GM19035 (cell line): ENCODE measurements around the gene PRR20B.
"Not testable (repeated sequence)": the region's sequence is repeated elsewhere in the genome, so short reads cannot be mapped to it uniquely, and the experiment has no call there.

Experiments used
- ATAC-seq: cut with Tn5 transposase; IDR thresholded peaks from one replicate; pipeline ENCODE4 v1.9.1; 2021; ENCODE audit not compliant: unreplicated experiment

Gene PRR20B

GRCh38 chr13:57147188-57147587 lies at the start of gene PRR20B:
Gene PRR20B, plus strand, starts transcription at chr13:57147488. Its CDS starts 387 bp downstream, at chr13:57147875.
- ATAC-seq: not testable (repeated sequence)

GRCh38 chr13:57114945-57115344 lies 32.3 kb upstream of the PRR20B start:
- no peak for ATAC-seq

- ATAC-seq: no peak
Measured at GRCh38 chr13:57123681-57124080, 23.6 kb upstream of the PRR20B start.

- no peak for ATAC-seq
Measured at GRCh38 chr13:57128909-57129308, 18.4 kb upstream of the PRR20B start.

GRCh38 chr13:57136093-57136492 lies 11.2 kb upstream of the PRR20B start:
- ATAC-seq: no peak

GRCh38 chr13:57137585-57137984 lies 9.7 kb upstream of the PRR20B start:
- ATAC-seq: no peak

- ATAC-seq: no peak
Measured at GRCh38 chr13:57138988-57139387, 8.3 kb upstream of the PRR20B start.

- ATAC-seq: not testable (repeated sequence)
Measured at GRCh38 chr13:57139781-57140180, 7.5 kb upstream of the PRR20B start.

- not testable (repeated sequence) for ATAC-seq
Measured at GRCh38 chr13:57140235-57140968, 6.9 kb upstream of the PRR20B start, which contains the start of gene PRR20A. Gene PRR20A, plus strand, starts transcription at chr13:57140918. Its CDS starts 387 bp downstream, at chr13:57141305.

GRCh38 chr13:57148106-57148505 lies 818 bp downstream of the PRR20B start:
- ATAC-seq: not testable (repeated sequence)

GRCh38 chr13:57153761-57154160 lies 6.5 kb downstream of the PRR20B start, which contains the start of gene PRR20C:
Gene PRR20C, plus strand, starts transcription at chr13:57154061. Its CDS starts 387 bp downstream, at chr13:57154448.
- not testable (repeated sequence) for ATAC-seq

- ATAC-seq: not testable (repeated sequence)
Measured at GRCh38 chr13:57160332-57160731, 13.0 kb downstream of the PRR20B start, which contains the start of gene PRR20D. Gene PRR20D, plus strand, starts transcription at chr13:57160632. Its CDS starts 387 bp downstream, at chr13:57161019.

- not testable (repeated sequence) for ATAC-seq
Measured at GRCh38 chr13:57166897-57167296, 19.6 kb downstream of the PRR20B start, which contains the start of gene PRR20E. Gene PRR20E, plus strand, starts transcription at chr13:57167197. Its CDS starts 387 bp downstream, at chr13:57167584.

GRCh38 chr13:57191667-57192066 lies 44.4 kb downstream of the PRR20B start:
- no peak for ATAC-seq
